Neural cell (in vitro differentiated cells): ENCODE measurements around the gene PRKAG2. TPM values are rescaled to one million over a fixed set of nuclear protein-coding genes. Genes with fewer than 3 reads are reported as not detected.

Experiments
- H2AFZ ChIP-seq: fragments of 200-600, 300-800 bp; sonication (generic), shearing (Covaris generic); 2 replicates; pipeline ENCODE4 v1.6.0; 2014; ENCODE audit warnings: low read depth, mild to moderate bottlenecking, antibody characterized with exemption, low read length, moderate library complexity
- H3F3A ChIP-seq: fragments of 200-600 bp; shearing (Covaris generic); 2 replicates; pipeline ENCODE4 v1.6.1; 2016; ENCODE audit warnings: mild to moderate bottlenecking, moderate library complexity, mixed read lengths, antibody characterized with exemption, low read length; ENCODE audit not compliant: insufficient read depth, poor library complexity, severe bottlenecking
- H3K27ac ChIP-seq: fragments of 200-600, 300-800 bp; sonication (generic), shearing (Covaris generic); 2 replicates; pipeline ENCODE4 v1.5.1; 2014; ENCODE audit warnings: mild to moderate bottlenecking, low read length, moderate library complexity
- H3K27me3 ChIP-seq: fragments of 300-800, 200-600 bp; sonication (generic), shearing (Covaris generic); 2 replicates; pipeline ENCODE4 v1.6.0; 2014; ENCODE audit warnings: mild to moderate bottlenecking, low read depth, low read length, moderate library complexity; ENCODE audit not compliant: insufficient read depth
- H3K36me3 ChIP-seq: fragments of 300-800, 200-600 bp; sonication (generic), shearing (Covaris generic); 2 replicates; pipeline ENCODE4 v1.5.1; 2014; ENCODE audit warnings: mild to moderate bottlenecking, antibody characterized with exemption, low read length, moderate library complexity; ENCODE audit not compliant: insufficient read depth
- H3K4me2 ChIP-seq: fragments of 300-800, 200-600 bp; sonication (generic), shearing (Covaris generic); 2 replicates; pipeline ENCODE4 v1.6.0; 2014; ENCODE audit warnings: mild to moderate bottlenecking, low read length
- H3K4me3 ChIP-seq: fragments of 300-800, 200-600 bp; sonication (generic), shearing (Covaris generic); 2 replicates; pipeline ENCODE4 v1.5.1; 2014; ENCODE audit warnings: mild to moderate bottlenecking, low read length, moderate library complexity
- H3K79me2 ChIP-seq: fragments of 200-600 bp; shearing (Covaris generic); replicated peaks from 2 replicates; pipeline ENCODE4 v1.6.0; 2014; ENCODE audit warnings: mild to moderate bottlenecking, low read length, moderate library complexity; ENCODE audit not compliant: insufficient read depth
- H3K9ac ChIP-seq: fragments of 300-800, 200-600 bp; sonication (generic), shearing (Covaris generic); 2 replicates; pipeline ENCODE4 v1.6.1; 2016; ENCODE audit warnings: mild to moderate bottlenecking, low read length, mixed read lengths
- H3K9me2 ChIP-seq: fragments of 200-600 bp; shearing (Covaris generic); 2 replicates; pipeline ENCODE4 v1.6.1; 2016; ENCODE audit warnings: mild to moderate bottlenecking, low read length, mixed read lengths; ENCODE audit not compliant: insufficient read depth
- H3K9me3 ChIP-seq: fragments of 200-600, 300-800 bp; sonication (generic), shearing (Covaris generic); 2 replicates; pipeline ENCODE4 v1.6.1; 2016; ENCODE audit warnings: mild to moderate bottlenecking, mixed run types, low read length, moderate library complexity, mixed read lengths
- H4K20me1 ChIP-seq: fragments of 200-600 bp; shearing (Covaris generic); 2 replicates; pipeline ENCODE4 v1.6.1; 2016; ENCODE audit warnings: mild to moderate bottlenecking, mixed run types; ENCODE audit not compliant: insufficient read depth
- EP300 ChIP-seq: fragments of 450-650 bp; conservative IDR thresholded peaks from 2 replicates; pipeline ENCODE4 v1.6.1; 2014; ENCODE audit warnings: antibody characterized with exemption, mild to moderate bottlenecking, moderate library complexity; ENCODE audit not compliant: poor library complexity, severe bottlenecking
- EZH2 ChIP-seq: fragments of 200-600, 300-800 bp; shearing (Covaris generic), sonication (generic); IDR thresholded peaks from 2 replicates; pipeline ENCODE4 v1.6.1; 2014; ENCODE audit warnings: antibody characterized with exemption, low read length, borderline replicate concordance, mild to moderate bottlenecking; ENCODE audit not compliant: insufficient read depth, poor library complexity, severe bottlenecking
- MXI1 ChIP-seq: fragments of 450-650 bp; conservative IDR thresholded peaks from 2 replicates; pipeline ENCODE4 v1.6.1; 2014; ENCODE audit warnings: antibody characterized with exemption, mild to moderate bottlenecking; ENCODE audit not compliant: poor library complexity, severe bottlenecking
- POLR2AphosphoS5 ChIP-seq: IDR thresholded peaks from 2 replicates; pipeline ENCODE4 v1.6.1; 2012
- RAD21 ChIP-seq: fragments of 450-650 bp; conservative IDR thresholded peaks from 2 replicates; pipeline ENCODE4 v1.6.1; 2014; ENCODE audit warnings: antibody characterized with exemption, mild to moderate bottlenecking, moderate library complexity
- SMC3 ChIP-seq: fragments of 450-650 bp; conservative IDR thresholded peaks from 2 replicates; pipeline ENCODE4 v1.6.1; 2014; ENCODE audit warnings: antibody characterized with exemption, mild to moderate bottlenecking, moderate library complexity; ENCODE audit not compliant: poor library complexity
- TAF1 ChIP-seq: IDR thresholded peaks from 2 replicates; pipeline ENCODE4 v1.6.1; 2012; ENCODE audit warnings: low read depth
- polyA plus RNA-seq: library from polyadenylated mRNA; depleted of rRNA; stranded (reverse); fragments of >200 nt; gene quantifications from 2 replicates; pipeline ENCODE4 v1.2.3, GENCODE V29; 2014
- TF ChIP-seq, protein P1 (sequence below): IDR thresholded peaks from 2 replicates; pipeline ENCODE4 v1.6.1; 2012; ENCODE audit warnings: borderline replicate concordance
- TF ChIP-seq, protein P2 (sequence below): fragments of 450-650 bp; IDR thresholded peaks from 2 replicates; pipeline ENCODE4 v1.5.1; 2014; ENCODE audit warnings: antibody characterized with exemption, mild to moderate bottlenecking, moderate library complexity; ENCODE audit not compliant: poor library complexity, severe bottlenecking

PRKAG2 gene
- polyA plus RNA-seq, 1 donor from 2014 or later: 22.9 TPM

DNA sequence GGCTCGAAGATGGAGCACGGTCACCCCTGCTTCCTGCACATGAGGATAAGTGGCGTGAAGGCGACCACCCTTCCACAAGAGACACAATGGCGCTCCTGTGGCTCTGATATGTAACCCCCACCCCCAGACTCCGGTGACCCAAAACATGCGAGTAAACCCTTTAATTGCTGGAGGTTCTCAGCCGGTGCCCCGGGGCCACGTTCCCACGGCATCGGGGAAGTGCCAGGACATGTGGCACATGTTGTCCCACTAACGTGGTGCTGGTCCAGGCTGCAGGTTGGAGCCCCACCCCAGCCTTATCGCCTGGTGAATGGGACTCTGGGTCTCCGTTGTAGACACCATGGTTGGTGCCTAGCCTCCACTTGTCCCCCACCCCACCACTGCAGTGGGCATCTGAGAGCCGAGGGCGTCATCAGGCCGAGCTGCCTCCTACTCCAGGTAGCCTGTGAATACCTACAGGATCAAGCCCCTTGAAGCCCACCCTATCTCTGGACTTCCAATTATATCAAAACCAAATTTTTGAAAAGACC, 132.8 kb downstream of the PRKAG2 start:
- H3K9ac ChIP-seq: no peak overlapping the region
- no peak overlapping the region for H2AFZ ChIP-seq
- no peaks in the 10 kb centered on the region for H3K27me3 ChIP-seq
- no peaks in the 10 kb centered on the region for H3F3A ChIP-seq
- no peaks in the 10 kb centered on the region for H3K9me3 ChIP-seq
- H3K36me3 ChIP-seq: no peaks in the 10 kb centered on the region
- TF ChIP-seq, protein P1, sequence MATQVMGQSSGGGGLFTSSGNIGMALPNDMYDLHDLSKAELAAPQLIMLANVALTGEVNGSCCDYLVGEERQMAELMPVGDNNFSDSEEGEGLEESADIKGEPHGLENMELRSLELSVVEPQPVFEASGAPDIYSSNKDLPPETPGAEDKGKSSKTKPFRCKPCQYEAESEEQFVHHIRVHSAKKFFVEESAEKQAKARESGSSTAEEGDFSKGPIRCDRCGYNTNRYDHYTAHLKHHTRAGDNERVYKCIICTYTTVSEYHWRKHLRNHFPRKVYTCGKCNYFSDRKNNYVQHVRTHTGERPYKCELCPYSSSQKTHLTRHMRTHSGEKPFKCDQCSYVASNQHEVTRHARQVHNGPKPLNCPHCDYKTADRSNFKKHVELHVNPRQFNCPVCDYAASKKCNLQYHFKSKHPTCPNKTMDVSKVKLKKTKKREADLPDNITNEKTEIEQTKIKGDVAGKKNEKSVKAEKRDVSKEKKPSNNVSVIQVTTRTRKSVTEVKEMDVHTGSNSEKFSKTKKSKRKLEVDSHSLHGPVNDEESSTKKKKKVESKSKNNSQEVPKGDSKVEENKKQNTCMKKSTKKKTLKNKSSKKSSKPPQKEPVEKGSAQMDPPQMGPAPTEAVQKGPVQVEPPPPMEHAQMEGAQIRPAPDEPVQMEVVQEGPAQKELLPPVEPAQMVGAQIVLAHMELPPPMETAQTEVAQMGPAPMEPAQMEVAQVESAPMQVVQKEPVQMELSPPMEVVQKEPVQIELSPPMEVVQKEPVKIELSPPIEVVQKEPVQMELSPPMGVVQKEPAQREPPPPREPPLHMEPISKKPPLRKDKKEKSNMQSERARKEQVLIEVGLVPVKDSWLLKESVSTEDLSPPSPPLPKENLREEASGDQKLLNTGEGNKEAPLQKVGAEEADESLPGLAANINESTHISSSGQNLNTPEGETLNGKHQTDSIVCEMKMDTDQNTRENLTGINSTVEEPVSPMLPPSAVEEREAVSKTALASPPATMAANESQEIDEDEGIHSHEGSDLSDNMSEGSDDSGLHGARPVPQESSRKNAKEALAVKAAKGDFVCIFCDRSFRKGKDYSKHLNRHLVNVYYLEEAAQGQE: no peak
- TF ChIP-seq EP300 (no peak), EZH2 (no peak), SMC3 (no peak), RAD21 (no peak), POLR2AphosphoS5 (no peak), MXI1 (no peak), TAF1 (no peak)
- TF ChIP-seq, protein P2, sequence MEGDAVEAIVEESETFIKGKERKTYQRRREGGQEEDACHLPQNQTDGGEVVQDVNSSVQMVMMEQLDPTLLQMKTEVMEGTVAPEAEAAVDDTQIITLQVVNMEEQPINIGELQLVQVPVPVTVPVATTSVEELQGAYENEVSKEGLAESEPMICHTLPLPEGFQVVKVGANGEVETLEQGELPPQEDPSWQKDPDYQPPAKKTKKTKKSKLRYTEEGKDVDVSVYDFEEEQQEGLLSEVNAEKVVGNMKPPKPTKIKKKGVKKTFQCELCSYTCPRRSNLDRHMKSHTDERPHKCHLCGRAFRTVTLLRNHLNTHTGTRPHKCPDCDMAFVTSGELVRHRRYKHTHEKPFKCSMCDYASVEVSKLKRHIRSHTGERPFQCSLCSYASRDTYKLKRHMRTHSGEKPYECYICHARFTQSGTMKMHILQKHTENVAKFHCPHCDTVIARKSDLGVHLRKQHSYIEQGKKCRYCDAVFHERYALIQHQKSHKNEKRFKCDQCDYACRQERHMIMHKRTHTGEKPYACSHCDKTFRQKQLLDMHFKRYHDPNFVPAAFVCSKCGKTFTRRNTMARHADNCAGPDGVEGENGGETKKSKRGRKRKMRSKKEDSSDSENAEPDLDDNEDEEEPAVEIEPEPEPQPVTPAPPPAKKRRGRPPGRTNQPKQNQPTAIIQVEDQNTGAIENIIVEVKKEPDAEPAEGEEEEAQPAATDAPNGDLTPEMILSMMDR: no peak
- no peak overlapping the region for H3K4me2 ChIP-seq
- H3K27ac ChIP-seq: no peak overlapping the region
- H3K79me2 ChIP-seq: no peaks in the 10 kb centered on the region
- H4K20me1 ChIP-seq: no peaks in the 10 kb centered on the region
- H3K4me3 ChIP-seq: no peak overlapping the region
- H3K9me2 ChIP-seq: no peaks in the 10 kb centered on the region

DNA sequence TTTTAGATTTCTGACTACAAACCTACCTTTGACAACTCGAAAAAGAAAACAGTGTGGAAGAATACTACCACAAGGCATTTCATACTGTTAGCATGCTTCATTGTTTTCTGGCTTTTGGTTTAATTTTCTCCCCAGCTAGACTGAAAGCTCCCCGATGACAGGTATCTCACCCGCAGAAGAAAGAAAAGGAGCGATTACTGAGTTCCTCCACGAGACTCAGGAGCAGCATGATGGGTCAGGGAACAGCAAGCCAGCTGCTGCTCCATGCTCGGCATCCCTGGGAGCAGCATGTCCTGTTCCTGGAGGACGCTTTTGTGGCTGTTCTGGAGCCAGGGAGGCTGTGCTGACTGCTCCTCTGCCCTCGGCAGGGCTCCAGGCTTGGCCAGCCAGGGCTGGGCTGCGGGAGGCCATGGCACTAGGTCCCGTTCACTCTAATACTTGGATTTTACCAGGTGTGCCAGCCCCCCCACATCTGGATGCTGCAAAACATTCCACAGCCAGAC, 133.4 kb downstream of the PRKAG2 start:
- TF ChIP-seq, protein P2: no peak
- TF ChIP-seq, protein P1: no peak
- TF ChIP-seq SMC3: no peak
- TF ChIP-seq MXI1: no peak
- TF ChIP-seq EP300: no peak
- no peak for TF ChIP-seq TAF1
- TF ChIP-seq POLR2AphosphoS5: no peak
- TF ChIP-seq EZH2: no peak
- Histone ChIP-seq H3F3A (no peaks in the 10 kb centered on the region), H3K27me3 (no peaks in the 10 kb centered on the region), H3K36me3 (no peaks in the 10 kb centered on the region), H3K4me3 (no peak overlapping the region), H4K20me1 (no peaks in the 10 kb centered on the region), H3K9ac (no peak overlapping the region), H3K9me3 (no peaks in the 10 kb centered on the region), H2AFZ (no peak overlapping the region), H3K27ac (no peak overlapping the region), H3K4me2 (no peak overlapping the region), H3K79me2 (no peaks in the 10 kb centered on the region), H3K9me2 (no peaks in the 10 kb centered on the region)
